HL-60/S4 (cell line): ENCODE measurements around the gene KIF5C.

Experiments used
- in situ Hi-C: fragments of 300-500 bp; cut with MboI; formaldehyde crosslinking; loops from 2 replicates; pipeline ENCODE4 v1.14.3; 2022; ENCODE audit warnings: low sequenced_read_pairs

Gene KIF5C

GRCh38 chr2:148983896-148984295 is 108.9 kb downstream of the KIF5C start:
- in situ Hi-C loops, result loop anchor here (25.0 kb wide), 1 partner anchor 1047 kb away; no protein-coding TSS in a partner anchor

GRCh38 chr2:148984449-148984848 is 109.4 kb downstream of the KIF5C start:
- in situ Hi-C loops, result loop anchor here (25.0 kb wide), 1 partner anchor 1047 kb away; no protein-coding TSS in a partner anchor

- in situ Hi-C loops, result loop anchor here (25.0 kb wide), 1 partner anchor 1050 kb away; no protein-coding TSS in a partner anchor
Measured at GRCh38 chr2:148987286-148987685, 112.3 kb downstream of the KIF5C start.

GRCh38 chr2:148988337-148988736 is 113.3 kb downstream of the KIF5C start:
- in situ Hi-C loops, result loop anchor here (25.0 kb wide), 1 partner anchor 1051 kb away; no protein-coding TSS in a partner anchor

GRCh38 chr2:148989882-148990493 is 115.0 kb downstream of the KIF5C start:
- in situ Hi-C loops, result loop anchor here (25.0 kb wide), 1 partner anchor 1053 kb away; no protein-coding TSS in a partner anchor

- in situ Hi-C loops, result loop anchor here (25.0 kb wide), 1 partner anchor 1054 kb away; no protein-coding TSS in a partner anchor
Measured at GRCh38 chr2:148990968-148991367, 115.9 kb downstream of the KIF5C start.

- in situ Hi-C loops, result loop anchor here (25.0 kb wide), 1 partner anchor 1055 kb away; no protein-coding TSS in a partner anchor
Measured at GRCh38 chr2:148992448-148992847, 117.4 kb downstream of the KIF5C start.

- in situ Hi-C loops, result loop anchor here (25.0 kb wide), 1 partner anchor 1056 kb away; no protein-coding TSS in a partner anchor
Measured at GRCh38 chr2:148993351-148993750, 118.3 kb downstream of the KIF5C start.

- in situ Hi-C loops, result loop anchor here (25.0 kb wide), 1 partner anchor 1057 kb away; no protein-coding TSS in a partner anchor
Measured at GRCh38 chr2:148994341-148994740, 119.3 kb downstream of the KIF5C start.

- in situ Hi-C loops, result loop anchor here (25.0 kb wide), 1 partner anchor 1060 kb away; no protein-coding TSS in a partner anchor
Measured at GRCh38 chr2:148996805-148997204, 121.8 kb downstream of the KIF5C start.

GRCh38 chr2:148998165-148998830 is 123.3 kb downstream of the KIF5C start:
- in situ Hi-C loops, result loop anchor here (25.0 kb wide), 1 partner anchor 1061 kb away; no protein-coding TSS in a partner anchor

- in situ Hi-C loops, result loop anchor here (25.0 kb wide), 1 partner anchor 1062 kb away; no protein-coding TSS in a partner anchor
Measured at GRCh38 chr2:148998831-148999200, 123.8 kb downstream of the KIF5C start.

- in situ Hi-C loops, result loop anchor here (25.0 kb wide), 1 partner anchor 1062 kb away; no protein-coding TSS in a partner anchor
Measured at GRCh38 chr2:148999451-148999921, 124.5 kb downstream of the KIF5C start.

- in situ Hi-C loops, result no loop called here
Measured at GRCh38 chr2:149000158-149000938, 125.3 kb downstream of the KIF5C start.

GRCh38 chr2:149001496-149001895 is 126.5 kb downstream of the KIF5C start:
- in situ Hi-C loops, result no loop called here

GRCh38 chr2:149002378-149002890 is 127.4 kb downstream of the KIF5C start:
- in situ Hi-C loops, result no loop called here

GRCh38 chr2:149002891-149003740 is 128.1 kb downstream of the KIF5C start:
- in situ Hi-C loops, result no loop called here

- in situ Hi-C loops, result no loop called here
Measured at GRCh38 chr2:149004836-149005235, 129.8 kb downstream of the KIF5C start.

- in situ Hi-C loops, result no loop called here
Measured at GRCh38 chr2:149005471-149006077, 130.5 kb downstream of the KIF5C start.
